ENCODE results near the gene GNAO1.

The GNAO1 gene

DNA sequence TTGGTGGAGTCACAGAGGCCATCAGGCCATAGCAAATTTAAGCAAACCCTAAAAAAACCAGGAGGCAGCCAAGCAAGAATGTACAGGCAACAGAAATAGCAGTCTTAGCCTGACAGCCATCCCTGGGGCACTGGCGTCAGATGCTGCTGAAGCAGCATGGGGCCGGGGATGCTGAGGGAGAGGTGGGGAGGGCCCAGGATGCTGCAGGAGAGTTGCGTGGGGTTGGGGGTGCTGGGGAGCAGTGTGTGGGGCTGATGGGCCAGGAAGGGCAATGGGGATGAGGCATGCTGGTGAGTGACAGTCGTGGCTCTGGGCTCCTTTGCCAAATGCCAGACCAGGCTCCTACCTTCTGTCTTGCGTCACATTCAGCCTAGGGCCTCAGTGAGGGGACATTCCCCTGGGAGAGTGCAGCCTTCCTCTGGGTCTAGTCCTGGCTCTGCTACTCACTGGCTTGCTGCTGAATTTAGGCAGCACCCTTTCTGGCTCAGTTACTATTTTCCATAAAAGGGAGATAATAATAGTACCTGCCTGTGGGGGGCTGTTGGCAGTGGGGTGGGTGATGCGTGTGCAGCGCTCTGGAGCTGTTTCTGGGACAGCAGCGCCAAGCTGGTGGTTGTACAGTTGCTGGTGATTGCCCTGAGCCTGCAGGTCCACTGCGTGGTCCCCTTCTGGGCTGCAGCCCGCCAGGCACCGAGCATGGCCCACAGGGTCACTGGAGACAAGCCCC is 146.0 kb downstream of the GNAO1 start:
- no peak for DNase-seq

DNA sequence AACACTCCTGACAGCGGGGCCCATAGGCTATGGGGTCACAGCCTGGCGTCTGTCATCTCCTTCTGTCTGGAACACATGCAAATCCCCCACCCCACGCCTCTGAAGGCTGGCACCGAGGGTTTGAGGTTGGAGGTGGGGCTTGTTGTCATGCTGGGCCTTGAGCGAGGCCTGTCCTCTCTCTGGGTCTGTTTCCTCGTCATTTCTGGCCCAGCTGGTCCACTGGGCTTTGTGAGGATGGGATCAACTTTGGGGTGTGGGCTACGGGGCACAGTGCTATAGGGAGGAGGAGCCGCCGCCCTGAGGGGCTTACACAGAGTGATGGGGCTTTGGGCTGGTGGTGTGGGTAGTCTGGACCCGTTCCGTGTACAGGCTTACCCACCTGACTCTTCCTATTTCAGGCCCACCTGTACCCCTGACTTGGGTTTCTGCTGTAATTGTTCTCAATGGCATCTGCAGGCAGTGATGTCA is 146.6 kb downstream of the GNAO1 start:
- no peak for DNase-seq

DNA sequence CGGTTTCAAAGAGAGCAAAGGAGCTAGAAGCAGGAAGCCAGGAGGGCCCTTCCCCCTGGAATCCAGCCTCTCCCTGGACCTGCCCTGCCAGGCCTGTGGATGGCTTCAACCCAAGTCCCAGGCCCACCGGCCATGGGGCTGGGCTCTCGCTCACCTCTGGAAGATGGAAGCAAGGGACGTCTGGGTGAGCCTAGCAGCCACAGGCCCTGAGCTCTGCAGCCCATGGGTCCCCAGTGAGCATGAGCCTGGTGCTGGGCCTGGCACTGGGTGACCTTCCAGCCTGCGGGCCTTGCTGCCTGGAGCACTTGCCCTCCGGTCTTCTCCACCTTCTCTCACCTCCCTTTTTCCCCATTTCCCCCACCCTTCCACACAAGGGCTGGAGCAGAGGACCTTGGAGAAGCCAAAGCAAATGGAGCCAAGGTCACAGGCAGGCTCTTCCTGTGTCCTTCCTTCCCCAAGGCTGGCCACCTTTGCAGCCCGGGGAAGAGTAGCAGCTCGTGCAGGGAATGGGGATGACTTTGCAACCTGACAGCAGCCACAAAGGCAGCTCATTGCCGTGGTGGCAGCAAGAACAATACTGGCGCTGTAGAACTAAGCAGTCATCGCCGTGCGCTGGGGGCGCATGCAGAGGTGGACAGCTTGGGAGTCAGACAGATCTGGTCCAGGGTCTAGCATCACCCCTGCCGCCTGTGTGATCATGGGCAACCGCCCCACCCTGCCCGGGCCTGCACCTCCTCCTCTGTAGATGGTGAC is 147.5 kb downstream of the GNAO1 start:
- no peak for DNase-seq

DNA sequence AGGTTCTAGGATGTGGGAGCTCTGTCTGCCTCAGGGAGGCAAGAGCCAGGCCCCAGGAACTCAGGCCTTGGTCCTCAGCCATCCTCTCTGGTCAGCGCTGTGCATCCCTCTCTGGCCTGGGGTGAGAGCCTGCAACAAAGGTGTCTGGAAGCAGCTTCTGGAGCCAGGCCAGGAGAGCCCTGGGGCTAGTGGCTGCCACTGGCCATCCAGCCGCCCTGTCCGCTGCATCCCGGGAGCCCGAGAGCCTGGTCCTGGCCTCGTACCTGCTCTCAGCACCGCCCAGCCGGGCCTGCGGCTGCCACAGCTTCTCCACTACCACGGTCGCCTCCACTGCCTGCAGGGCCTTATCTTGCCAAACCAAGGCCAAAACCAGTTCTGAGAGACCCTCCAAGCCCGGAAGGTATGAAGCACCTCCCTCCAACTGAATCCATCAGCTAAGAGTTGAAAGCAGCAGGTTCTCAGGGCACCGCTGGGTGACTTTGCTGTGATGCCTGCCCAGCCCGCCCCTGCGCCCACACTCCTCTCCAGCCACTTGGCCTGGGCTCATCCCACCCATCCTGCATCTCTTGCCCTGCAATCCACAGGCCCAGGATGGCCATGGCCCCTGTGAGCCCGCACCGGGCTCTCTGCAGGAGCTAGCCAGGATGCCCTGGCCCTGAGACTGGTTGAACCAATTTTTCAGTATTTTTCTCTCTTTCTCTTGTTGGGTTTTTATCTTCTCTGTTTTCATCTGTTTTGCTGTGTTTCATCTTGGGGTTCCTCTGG is 148.3 kb downstream of the GNAO1 start:
- no peak for DNase-seq

DNA sequence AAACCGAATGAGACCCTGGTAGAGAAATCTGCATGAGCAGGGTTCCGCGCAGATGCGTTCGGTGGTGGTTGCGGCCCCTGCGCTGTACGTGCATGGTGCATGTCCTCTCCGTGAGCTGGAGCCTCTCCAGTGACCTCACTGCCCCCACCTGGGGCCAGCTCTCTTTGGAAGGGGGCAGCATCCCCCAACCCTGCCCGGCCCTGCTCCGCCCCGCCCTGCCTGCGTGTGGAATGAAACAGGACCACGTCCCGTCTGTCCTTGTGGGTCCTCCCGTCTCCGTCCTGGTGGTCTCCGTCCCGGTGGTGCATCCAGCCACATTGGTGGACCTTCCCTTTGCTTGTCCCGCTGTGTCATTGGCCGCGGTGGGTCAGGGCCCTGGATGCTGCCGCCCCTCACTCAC is 149.1 kb downstream of the GNAO1 start:
- no peak for DNase-seq

DNA sequence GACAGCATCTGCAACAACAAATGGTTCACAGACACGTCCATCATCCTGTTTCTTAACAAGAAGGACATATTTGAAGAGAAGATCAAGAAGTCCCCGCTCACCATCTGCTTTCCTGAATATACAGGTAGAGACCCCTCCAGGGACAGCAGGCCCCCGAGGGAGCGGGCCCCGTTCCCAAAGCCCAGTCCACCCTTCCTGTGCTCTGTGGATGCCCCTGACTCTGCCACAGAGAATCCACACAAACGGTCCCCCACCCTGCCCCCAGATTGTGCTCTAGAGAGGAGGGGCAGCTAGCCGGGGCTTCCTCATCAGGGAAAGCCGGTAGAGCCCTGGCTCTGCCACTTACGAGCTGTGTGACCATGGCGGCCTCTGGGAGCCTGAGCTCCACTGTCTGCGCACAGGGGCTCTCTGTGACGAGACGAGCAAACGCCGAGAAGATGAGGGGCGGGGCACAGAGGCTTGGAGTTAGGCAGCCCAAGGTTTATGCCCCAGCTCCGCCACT is 149.6 kb downstream of the GNAO1 start:
- no peak for DNase-seq

DNA sequence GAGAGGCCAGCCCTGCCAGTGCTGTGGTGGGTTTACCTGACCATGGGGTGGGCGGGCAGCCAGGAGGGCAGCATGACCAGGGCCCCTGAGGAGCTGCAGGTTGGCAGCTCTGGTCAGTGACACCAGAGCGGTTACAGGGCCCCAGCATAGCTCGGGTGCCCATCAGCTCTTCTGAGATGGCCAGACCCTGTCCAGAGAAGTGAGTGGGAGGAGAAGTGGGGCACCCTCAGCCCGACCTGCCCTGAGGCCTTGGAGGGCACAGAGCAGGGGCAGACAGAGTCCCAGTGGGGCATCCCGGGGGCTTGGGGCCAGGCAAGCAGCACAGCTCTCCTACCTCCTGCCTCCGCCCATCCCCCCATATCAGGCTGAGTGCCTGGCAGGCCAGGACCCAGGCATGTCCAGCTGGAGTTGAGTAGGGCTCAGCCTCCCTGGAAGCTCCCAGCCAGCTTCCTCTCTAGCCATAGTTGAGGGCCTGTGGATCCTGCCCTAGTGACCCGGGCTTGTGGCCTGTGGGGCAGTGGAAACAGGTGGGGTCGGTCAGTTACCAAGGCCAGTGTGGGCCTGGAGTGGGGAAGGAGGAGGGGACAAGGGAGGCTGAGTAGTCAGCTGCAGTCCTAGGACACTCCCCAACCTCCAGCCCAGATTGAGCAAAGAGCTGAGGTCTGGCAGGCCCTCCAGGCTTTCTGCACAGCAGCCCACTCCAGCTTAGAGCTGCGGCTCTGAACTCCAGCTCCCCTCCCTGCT is 150.5 kb downstream of the GNAO1 start:
- no peak for DNase-seq

DNA sequence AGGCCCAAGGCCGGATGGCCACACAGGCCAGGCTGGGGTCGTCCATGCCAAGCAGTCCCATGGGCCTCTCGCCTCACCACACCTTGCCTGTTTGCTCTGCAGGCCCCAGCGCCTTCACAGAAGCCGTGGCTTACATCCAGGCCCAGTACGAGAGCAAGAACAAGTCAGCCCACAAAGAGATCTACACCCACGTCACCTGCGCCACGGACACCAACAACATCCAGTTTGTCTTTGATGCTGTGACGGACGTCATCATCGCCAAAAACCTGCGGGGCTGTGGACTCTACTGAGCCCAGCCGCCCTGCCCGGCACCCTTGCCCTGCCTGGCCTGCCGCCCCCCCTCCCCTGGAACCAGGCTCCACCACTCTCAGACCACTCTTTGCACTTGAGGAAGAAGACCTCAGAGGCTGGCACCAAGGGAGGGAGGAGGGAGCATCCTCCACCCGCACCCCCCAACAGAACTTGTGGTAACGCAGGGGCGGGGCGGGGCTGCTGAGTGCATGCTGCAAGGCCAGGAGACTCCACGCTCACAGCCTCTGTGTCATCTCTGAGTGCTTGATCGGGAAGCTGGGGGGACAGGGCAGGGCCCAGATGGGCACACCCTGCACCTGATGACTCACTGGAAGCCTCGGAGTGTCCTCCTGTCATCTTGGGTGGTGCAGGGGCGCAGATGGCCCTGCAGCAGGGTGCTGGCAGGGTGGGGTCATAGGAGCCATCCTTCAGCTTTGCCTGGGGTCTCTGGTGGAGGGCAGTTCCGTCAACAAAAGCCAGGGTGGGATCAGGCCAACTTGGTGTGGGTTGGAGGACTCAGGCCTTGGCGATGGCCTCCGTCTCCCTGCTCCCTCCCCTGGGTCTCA is 152.6 kb downstream of the GNAO1 start:
- no peak for DNase-seq

DNA sequence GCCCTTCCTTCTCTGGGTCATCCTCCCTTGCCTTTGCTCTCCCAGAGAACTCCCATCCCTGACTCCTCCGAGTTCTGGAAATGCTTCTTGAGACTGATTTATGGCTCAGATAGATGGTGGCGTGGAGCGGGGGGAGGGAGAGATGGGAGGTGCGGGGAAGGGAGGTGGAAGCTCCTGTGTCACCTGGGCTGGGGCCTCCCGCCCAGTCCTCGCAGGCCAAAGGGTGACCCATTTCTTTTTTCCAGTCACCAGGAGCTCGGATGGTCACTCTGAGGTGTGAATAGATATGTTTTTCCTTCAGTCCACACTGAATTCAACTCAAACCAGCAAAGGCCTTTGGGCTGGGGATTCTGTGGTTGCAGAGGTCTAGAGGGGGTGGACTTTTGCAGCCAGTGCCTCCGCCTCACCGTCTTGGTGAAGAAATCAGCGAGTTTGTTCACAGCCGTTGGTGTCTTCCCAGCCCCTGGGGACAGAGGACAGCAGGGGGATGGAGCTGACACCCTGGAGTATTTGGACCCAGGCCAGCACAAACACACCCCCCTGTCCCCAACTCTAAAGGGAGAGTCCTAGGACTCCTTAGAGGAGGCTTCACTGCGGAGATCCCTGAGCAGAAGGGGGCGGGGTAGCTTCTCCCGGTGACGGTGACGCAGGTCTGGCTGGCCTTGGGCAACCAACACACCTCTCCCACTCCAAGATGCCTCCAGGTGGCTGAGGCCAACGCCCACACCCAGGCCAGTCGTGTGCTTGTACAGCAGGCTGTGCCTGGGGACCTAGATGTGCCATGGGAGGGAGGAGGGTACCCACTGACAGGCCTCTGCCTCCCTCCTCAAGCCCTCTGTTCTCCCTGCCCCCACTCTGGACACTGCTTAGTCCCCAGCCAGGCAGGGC is 153.5 kb downstream of the GNAO1 start:
- no peak for DNase-seq

DNA sequence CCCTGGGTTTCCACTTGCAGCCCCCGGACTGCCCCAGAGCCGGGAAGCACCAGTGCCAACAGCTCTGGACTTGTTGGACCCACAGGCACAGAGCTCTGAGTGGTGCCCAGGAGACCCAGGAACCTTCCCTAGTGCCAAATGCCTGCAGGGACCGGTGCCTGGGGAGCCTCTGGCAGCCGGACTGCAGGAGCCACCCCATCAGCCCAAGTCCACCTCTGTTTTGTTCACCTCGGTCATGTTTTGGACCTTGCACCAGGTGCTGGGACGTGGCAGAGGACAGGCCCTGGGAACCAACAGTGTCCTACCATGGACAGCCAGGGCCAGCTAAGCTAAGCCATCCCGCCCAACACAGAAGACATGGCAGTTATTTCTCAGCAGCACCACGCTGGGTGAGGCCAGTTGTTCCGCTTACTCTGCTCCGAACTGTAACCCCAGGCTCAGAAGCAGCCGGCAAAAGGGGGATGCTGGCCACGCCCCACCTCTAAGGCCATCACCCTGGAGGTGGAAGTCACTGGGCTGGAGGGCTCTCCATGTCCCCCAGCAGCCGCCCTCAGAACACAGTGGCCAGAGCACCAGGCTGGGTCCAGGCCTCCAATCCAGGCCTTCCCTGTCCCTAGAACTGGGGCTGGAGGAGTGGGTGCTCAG is 154.2 kb downstream of the GNAO1 start:
- no peak for DNase-seq

DNA sequence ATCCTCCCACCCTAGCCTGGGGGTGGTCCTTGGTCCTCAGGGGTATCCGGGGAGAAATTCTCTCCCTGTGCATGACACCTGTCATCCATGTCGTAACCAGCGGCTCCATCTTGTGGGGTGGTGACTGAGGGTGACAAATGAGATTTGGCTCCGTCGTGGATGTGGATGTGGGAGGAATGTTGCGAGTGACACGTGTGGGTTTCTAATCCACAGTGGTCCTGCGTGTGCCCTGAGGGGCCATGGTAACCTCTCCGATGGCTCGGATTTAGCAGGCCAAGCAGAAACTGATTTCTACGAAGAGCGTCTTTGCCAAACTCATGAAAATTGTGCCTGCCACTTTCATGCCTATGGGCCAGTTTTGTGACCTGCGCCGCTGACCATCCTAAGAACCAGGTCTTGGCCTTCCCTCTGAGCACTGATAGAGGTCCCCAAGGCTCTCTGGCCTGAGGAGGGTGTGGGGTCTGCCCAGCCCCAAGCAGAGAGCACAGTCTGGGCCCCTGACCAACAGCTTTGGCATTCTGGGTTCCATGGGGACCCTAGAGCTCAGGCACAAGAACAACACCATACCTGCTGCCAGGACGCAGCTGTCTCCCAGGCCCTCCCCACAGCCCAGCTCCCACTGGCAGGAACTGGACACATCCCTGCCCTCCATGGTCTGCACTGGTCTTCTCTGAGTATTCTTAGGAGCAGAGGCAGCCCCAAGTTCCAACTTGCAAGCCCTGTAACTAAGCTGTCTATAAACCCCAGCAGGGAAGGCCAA is 155.0 kb downstream of the GNAO1 start:
- no peak for DNase-seq

DNA sequence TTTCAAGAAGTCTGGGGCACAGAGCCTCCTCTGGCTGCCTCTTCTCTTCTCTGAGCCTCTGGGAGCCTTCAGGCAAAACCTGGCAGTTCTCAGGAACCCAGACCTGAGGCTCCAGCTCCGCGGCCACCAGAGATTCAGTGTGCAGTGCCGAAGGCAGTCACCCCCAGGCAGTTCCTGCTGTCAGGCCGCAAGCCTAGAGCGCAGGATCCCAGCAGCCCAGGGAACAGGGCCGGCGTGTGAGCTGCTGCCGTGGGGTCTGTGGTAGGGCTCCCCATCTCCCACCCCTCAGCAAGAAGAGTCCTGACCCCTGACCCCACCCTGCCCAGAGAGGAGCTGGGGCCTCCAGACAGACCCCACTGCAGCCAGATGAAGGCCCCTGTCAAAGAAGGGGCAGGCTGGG is 155.9 kb downstream of the GNAO1 start:
- DNase-seq, result no peak

DNA sequence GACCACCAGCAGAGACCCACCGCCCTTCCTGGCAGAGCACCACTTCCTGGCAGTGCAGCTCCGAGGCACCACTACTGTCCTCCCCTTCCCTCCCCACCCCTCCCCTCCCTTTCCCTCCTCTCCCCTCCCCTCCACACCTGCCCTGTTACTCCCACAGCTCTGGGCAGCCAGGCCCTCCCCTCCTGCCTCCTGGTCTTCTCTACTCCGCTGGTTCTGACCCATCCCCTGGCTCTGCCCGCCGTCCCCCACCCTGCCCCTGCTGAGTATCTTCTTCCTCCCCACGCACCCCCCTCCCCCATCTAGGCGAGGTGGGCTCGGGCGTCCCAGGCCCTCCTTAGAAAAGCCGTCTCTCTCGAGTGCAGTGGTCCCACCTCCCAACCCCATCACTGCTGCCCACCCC is 156.4 kb downstream of the GNAO1 start:
- DNase-seq, result no peak

DNA sequence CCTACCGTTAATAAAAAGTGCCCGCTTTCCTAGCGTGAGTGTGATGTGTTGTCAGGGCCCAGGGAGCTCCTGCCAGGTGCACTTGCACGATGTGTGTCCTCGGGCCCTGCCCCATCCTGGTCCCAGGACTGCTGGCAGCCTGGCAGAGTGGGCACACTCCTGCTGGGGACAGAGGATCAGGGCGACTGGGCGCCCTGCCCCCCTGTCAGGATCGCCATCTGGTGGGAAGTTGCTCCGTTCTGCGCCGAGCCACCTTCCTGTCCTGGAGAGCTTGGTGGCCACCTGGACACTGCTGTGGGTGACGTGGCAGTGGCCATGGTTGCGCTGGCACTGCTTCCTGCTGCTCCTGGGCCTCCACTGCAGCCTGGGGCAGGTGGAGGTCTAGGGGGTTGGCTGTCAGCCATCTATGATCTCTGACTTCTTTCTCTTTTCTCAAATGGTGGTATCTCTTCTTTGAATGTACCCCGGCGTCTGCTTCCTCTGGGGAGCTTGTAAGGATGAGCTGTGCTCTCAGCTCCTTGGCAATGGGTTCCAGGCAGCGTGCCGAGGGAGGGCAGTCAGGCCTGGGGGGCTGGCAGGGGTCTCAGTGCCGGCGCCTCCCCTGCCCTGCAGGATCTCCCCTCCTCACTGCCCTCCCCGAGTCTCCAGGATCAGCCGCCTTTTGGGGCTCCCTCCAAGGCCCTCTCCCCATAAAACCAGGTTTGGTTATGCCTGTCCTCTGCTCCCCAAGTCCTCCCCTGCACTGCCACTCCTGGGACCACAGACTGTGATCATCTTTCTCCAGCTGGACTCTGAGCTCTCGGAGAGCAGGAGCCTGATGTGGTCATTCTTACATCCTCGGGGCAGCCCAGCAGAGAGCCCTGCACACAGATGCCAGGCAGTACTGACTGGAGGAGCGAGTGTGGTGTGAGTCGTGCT is 157.1 kb downstream of the GNAO1 start:
- DNase-seq, result no peak

DNA sequence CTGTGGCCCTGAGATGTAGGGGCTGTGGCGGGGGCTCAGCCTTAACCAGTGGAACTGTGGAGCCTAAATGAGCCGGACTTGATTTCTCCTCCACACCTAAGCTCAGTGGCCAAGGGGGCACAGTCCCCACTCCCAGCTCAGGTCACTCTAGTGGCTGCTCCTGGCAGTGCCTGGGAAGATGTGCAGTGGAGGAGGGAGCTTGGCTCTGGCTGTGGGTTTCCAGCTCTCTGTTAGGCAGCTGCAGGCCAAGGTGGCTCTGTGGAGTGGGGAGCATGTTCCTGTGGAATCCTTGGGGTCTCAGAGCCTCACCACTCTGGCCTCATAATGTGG is 157.8 kb downstream of the GNAO1 start:
- no peak for DNase-seq

DNA sequence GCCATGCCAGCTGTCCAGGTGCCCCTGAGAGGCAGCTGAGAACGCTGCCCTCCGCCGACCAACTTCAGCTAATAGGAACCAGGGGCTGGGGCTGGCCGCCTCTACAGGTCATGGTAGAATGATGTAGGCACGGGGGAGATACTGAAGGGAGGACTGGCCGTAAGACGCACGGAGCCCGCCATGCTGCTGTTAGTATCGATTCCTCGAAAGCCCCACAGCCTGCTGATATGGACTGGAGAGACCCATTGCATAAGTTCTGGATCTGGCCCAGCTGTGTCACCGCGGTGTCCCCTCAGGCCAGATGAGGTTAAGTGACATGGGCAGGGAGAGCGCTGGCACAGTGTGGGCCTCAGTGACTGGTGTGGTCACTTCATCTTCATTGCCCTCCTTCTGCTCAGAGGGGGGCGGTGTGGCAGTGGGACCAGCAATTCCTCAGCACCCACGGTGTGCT is 158.4 kb downstream of the GNAO1 start:
- DNase-seq, result no peak

DNA sequence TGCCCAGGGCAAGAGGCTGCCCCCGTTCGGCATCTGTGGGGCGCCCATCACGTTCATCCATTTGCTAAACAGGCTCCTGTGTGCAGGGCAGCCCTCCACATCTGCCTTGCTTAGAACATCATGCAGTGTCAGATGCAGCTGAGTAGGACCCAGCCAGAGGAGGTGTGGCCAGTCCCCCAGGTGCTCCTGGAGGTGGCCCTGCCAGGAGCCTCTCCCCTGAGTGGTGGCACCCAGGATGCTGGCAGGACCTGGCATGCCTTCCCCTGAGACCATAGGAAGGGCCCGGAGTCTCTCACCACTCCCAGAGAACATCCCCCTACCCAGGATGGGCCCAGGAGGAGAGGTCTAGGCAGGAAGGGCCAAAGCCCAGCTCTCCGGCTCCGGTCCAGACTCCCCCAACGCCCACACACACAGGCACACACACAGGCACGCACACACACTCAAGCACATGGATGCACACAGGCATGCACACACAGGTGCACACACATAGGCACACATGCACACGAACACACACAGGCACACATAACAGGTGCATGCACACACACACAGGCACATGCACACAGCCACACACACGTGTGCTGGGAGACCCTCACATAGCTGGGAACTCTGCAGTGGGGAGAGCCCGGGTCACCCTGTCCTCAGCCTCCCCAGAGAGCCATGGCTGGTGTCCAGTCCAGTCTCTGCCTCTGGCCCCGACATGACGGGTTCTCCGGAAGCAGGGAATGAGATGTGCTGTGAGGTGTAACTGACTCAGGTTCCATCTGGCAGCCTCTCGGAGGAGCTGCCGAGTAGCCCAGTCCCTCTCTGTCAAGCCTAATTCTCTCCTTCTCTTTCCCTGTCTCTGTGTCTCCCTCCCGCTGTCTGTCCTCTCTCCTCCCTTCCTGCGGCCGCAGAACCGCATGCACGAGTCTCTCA is 159.5 kb downstream of the GNAO1 start:
- DNase-seq, result no peak

Measured in SIG-M5 (cell line).